ENCODE measurements around the gene KAZN. TPM values are rescaled to one million over a fixed set of nuclear protein-coding genes. Genes with fewer than 3 reads are reported as not detected.

The KAZN gene
- total and polyA plus RNA-seq, 2 of the 8 experiments (the other 6 are each of a cell fraction or from before 2014, with no cell fraction given), result 3.7 to 11.8 TPM

- TF ChIP-seq EZH2 (IDR thresholded peaks at IDR 0.05; ENCODE audit: low read depth, low read length, severe bottlenecking) (no peak), SP1 (IDR thresholded peaks at IDR 0.05; ENCODE audit: low read depth, low read length) (no peak), TAF7 (optimal IDR thresholded peaks at IDR 0.05; ENCODE audit: borderline replicate concordance, low read depth, low read length) (no peak), POU5F1 (IDR thresholded peaks at IDR 0.05; ENCODE audit: low read depth, low read length) (no peak)
Observed at GRCh38 chr1:14912839-14913481, 314.5 kb downstream of the KAZN start (continued).
